ENCODE results near the gene PRKAG2. TPM values are rescaled to one million over a fixed set of nuclear protein-coding genes. Genes with fewer than 3 reads are reported as not detected.
A peak's percentile ranks its signal among the peaks of the same experiment; 100 is the strongest.

The PRKAG2 gene
- total and polyA plus RNA-seq, 2 of the 13 experiments (the other 11 are each of a cell fraction or from before 2014, with no cell fraction given), result 0.90 to 1.3 TPM

DNA sequence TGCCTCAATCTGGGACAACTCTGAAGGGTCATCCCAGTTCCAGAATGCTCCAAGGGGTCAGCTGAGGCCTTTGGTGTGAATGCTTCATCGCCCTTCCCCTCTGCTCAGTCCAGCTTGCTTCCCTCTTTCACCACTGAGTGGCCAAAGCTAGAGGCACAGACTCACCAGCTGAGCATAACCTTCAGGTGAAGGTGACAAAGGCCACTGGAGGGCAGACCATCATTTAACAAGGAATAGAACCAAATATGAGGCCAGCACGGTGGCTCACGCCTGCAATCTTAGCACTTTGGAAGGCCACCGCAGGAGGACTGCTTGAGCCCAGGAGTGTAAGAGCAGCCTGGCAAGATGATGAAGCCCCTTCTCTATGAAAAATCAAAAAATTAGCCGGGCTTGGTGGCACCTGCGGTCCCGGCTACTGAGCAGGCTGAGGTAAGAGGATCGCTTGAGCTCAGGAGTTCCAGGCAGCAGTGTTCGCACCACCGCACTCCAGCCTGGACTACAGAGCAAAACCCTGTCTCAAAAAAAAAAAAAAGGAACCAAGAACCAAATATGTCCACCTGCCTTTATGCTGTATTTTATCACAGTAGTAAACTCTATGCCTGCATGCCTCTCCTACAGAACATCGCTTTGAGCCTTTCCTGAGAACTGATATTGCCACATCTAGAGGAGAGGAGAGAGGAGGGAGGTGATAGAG lies 13.4 kb downstream of the PRKAG2 start:
- Histone ChIP-seq H3K27ac (ENCODE audit: extremely low read length, insufficient read depth, low read length) (no peak overlapping the region), H4K20me1 (ENCODE audit: insufficient read depth, low read length) (no peaks in the 10 kb centered on the region; the same call in 1 of the 2 replicates), H3K4me3 (replicated peaks in 1 of 3; ENCODE audit: insufficient read depth in 1 of 3, low read depth in 2 of 3, low read length in 3 of 3) (no peak overlapping the region), H3K79me2 (ENCODE audit: insufficient read depth, low read length) (no peaks in the 10 kb centered on the region), H2AFZ (ENCODE audit: low read length) (no peak overlapping the region), H3K9ac (ENCODE audit: insufficient read depth, low read depth, low read length) (no peak overlapping the region), H3K4me1 (ENCODE audit: insufficient read depth, low read length) (no peaks in the 10 kb centered on the region), H3K27me3 (ENCODE audit: control insufficient read depth in 1 of 2, insufficient read depth in 2 of 2, low read length in 2 of 2) (no peaks in the 10 kb centered on the region; a peak in 1 of 5 replicates), H3K4me2 (ENCODE audit: low read depth, low read length) (no peak overlapping the region), H3K36me3 (replicated peaks in 1 of 2; ENCODE audit: control insufficient read depth in 1 of 2, insufficient read depth in 2 of 2, low read length in 2 of 2) (no peaks in the 10 kb centered on the region), H3K9me3 (ENCODE audit: low read length) (no peaks in the 10 kb centered on the region)
- WGBS (ENCODE audit: low lambda C conversion rate), result 64% methylated on average over 11 of the region's 11 CpGs
- intact Hi-C loops (cut with micrococcal nuclease; ENCODE audit: unreplicated experiment), result no loop called here
- FAIRE-seq (peak; percentile 53), DNase-seq (ENCODE audit: low spot score) (peak; percentile 50), ATAC-seq (peak; percentile 95)
- CTCF ChIA-PET (ENCODE audit: low intra/inter-chr PET ratio, low total read pairs), result interaction anchor here (0.8 kb wide), 1 partner anchor 282 kb away, joined by 3 read pairs; no protein-coding TSS in a partner anchor
- POLR2A ChIA-PET, result no interaction called here
- in situ Hi-C loops (cut with HindIII; ENCODE audit: extremely low pct_ligation_motif_present, low pct_unique_long_range_greater_than_20kb), result no loop called here
- no TSS peak for BruUV-seq (replicated peaks)
- TF ChIP-seq ZNF232 (CRISPR knock-in tag; IDR thresholded peaks at IDR 0.05; ENCODE audit: borderline replicate concordance), result no peak
- no peak for TF ChIP-seq ETV6 (CRISPR knock-in tag; conservative IDR thresholded peaks at IDR 0.05)
- no peak for TF ChIP-seq ZNF850 (CRISPR knock-in tag; conservative IDR thresholded peaks at IDR 0.05)
- TF ChIP-seq, protein P1, sequence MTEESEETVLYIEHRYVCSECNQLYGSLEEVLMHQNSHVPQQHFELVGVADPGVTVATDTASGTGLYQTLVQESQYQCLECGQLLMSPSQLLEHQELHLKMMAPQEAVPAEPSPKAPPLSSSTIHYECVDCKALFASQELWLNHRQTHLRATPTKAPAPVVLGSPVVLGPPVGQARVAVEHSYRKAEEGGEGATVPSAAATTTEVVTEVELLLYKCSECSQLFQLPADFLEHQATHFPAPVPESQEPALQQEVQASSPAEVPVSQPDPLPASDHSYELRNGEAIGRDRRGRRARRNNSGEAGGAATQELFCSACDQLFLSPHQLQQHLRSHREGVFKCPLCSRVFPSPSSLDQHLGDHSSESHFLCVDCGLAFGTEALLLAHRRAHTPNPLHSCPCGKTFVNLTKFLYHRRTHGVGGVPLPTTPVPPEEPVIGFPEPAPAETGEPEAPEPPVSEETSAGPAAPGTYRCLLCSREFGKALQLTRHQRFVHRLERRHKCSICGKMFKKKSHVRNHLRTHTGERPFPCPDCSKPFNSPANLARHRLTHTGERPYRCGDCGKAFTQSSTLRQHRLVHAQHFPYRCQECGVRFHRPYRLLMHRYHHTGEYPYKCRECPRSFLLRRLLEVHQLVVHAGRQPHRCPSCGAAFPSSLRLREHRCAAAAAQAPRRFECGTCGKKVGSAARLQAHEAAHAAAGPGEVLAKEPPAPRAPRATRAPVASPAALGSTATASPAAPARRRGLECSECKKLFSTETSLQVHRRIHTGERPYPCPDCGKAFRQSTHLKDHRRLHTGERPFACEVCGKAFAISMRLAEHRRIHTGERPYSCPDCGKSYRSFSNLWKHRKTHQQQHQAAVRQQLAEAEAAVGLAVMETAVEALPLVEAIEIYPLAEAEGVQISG (CRISPR knock-in tag; IDR thresholded peaks at IDR 0.05), result no peak
- TF ChIP-seq NFE2 (CRISPR knock-in tag; IDR thresholded peaks at IDR 0.05), result no peak
- no peak for TF ChIP-seq ZNF773 (CRISPR knock-in tag; IDR thresholded peaks at IDR 0.05; ENCODE audit: borderline replicate concordance)
- TF ChIP-seq ZNF121 (CRISPR knock-in tag; IDR thresholded peaks at IDR 0.05), result no peak
- TF ChIP-seq ZNF790 (CRISPR knock-in tag; IDR thresholded peaks at IDR 0.05; ENCODE audit: borderline replicate concordance), result no peak
- TF ChIP-seq HOXA3 (CRISPR knock-in tag; IDR thresholded peaks at IDR 0.05), result no peak
- TF ChIP-seq, protein P2, sequence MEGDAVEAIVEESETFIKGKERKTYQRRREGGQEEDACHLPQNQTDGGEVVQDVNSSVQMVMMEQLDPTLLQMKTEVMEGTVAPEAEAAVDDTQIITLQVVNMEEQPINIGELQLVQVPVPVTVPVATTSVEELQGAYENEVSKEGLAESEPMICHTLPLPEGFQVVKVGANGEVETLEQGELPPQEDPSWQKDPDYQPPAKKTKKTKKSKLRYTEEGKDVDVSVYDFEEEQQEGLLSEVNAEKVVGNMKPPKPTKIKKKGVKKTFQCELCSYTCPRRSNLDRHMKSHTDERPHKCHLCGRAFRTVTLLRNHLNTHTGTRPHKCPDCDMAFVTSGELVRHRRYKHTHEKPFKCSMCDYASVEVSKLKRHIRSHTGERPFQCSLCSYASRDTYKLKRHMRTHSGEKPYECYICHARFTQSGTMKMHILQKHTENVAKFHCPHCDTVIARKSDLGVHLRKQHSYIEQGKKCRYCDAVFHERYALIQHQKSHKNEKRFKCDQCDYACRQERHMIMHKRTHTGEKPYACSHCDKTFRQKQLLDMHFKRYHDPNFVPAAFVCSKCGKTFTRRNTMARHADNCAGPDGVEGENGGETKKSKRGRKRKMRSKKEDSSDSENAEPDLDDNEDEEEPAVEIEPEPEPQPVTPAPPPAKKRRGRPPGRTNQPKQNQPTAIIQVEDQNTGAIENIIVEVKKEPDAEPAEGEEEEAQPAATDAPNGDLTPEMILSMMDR (CRISPR knock-in tag; IDR thresholded peaks at IDR 0.05), result peak; percentile 67
- no peak for TF ChIP-seq ZBTB8A (CRISPR knock-in tag; IDR thresholded peaks at IDR 0.05; ENCODE audit: borderline replicate concordance, low read depth)
- TF ChIP-seq, protein P3, sequence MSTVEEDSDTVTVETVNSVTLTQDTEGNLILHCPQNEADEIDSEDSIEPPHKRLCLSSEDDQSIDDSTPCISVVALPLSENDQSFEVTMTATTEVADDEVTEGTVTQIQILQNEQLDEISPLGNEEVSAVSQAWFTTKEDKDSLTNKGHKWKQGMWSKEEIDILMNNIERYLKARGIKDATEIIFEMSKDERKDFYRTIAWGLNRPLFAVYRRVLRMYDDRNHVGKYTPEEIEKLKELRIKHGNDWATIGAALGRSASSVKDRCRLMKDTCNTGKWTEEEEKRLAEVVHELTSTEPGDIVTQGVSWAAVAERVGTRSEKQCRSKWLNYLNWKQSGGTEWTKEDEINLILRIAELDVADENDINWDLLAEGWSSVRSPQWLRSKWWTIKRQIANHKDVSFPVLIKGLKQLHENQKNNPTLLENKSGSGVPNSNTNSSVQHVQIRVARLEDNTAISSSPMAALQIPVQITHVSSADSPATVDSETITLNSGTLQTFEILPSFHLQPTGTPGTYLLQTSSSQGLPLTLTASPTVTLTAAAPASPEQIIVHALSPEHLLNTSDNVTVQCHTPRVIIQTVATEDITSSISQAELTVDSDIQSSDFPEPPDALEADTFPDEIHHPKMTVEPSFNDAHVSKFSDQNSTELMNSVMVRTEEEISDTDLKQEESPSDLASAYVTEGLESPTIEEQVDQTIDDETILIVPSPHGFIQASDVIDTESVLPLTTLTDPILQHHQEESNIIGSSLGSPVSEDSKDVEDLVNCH (CRISPR knock-in tag; IDR thresholded peaks at IDR 0.05), result no peak
- no peak for TF ChIP-seq NFYC (CRISPR knock-in tag; IDR thresholded peaks at IDR 0.05)
- TF ChIP-seq, protein P4, sequence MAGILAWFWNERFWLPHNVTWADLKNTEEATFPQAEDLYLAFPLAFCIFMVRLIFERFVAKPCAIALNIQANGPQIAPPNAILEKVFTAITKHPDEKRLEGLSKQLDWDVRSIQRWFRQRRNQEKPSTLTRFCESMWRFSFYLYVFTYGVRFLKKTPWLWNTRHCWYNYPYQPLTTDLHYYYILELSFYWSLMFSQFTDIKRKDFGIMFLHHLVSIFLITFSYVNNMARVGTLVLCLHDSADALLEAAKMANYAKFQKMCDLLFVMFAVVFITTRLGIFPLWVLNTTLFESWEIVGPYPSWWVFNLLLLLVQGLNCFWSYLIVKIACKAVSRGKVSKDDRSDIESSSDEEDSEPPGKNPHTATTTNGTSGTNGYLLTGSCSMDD (CRISPR knock-in tag; IDR thresholded peaks at IDR 0.05), result no peak
- TF ChIP-seq ZNF101 (CRISPR knock-in tag; IDR thresholded peaks at IDR 0.05; ENCODE audit: borderline replicate concordance, low read depth), result no peak
- TF ChIP-seq ZNF883 (CRISPR knock-in tag; IDR thresholded peaks at IDR 0.05; ENCODE audit: not compliant biosample characterization), result peak; percentile 34
- no peak for TF ChIP-seq FOSL1 (CRISPR knock-in tag; IDR thresholded peaks at IDR 0.05; ENCODE audit: borderline replicate concordance)
